HepG2 (cell line): Measurements from ENCODE around the gene PPP1R12B. TPM values are rescaled to one million over a fixed set of nuclear protein-coding genes. Genes with fewer than 3 reads are reported as not detected.

Experiments
- ATAC-seq: fragments of 200-7000 bp; cut with Tn5 transposase; 3 replicates; pipeline ENCODE4 v1.9.1; 2020; ENCODE audit warnings: mild to moderate bottlenecking, moderate library complexity
- BruUV-seq: library from RNA; stranded (reverse); fragments of 400-500 nt; replicated peaks from 2 replicates; lab custom pipeline; 2021; lab: Mats Ljungman, UMichigan
- CTCF ChIA-PET: fragments of 300-600 bp; formaldehyde crosslinking; extraction: SDS; loops from one replicate; lab custom pipeline; 2021; ENCODE audit warnings: low total read pairs, inconsistent platforms, low intra/inter-chr PET ratio; lab: Yijun Ruan, JAX
- POLR2A ChIA-PET: fragments of 350-600 bp; sonication (Branson Sonifier 250); formaldehyde crosslinking; loops from one replicate; lab custom pipeline; 2020; ENCODE audit warnings: antibody characterized with exemption, inconsistent platforms; lab: Yijun Ruan, JAX
- DNase-seq: peaks from one replicate; pipeline ENCODE4 v3.0.0-alpha.2; 2015; ENCODE audit warnings: low spot score
- FAIRE-seq: peaks from 3 replicates; lab custom pipeline; 2011; peaks lifted over from hg19 to GRCh38; lab: Jason Lieb, UNC
- H2AFZ ChIP-seq: one replicate; pipeline ENCODE4 v1.6.1; 2011; ENCODE audit warnings: low read length, inconsistent platforms
- H3K27ac ChIP-seq: fragments of 300-600 bp; 3 replicates; pipeline ENCODE4 v1.8.0; 2011; ENCODE audit warnings: mixed run types, mild to moderate bottlenecking, mixed read lengths, low read length, inconsistent platforms; ENCODE audit not compliant: insufficient read depth; ENCODE audit errors: extremely low read length
- H3K27me3 ChIP-seq, 2 experiments: fragments of 200-600 bp in 1 of 2; 2 replicates in 1 of 2; 3 replicates in 1 of 2; pipeline versions ENCODE4 v1.6.0 to v1.8.0; 2011; ENCODE audit warnings: low read length in 2 of 2, mild to moderate bottlenecking in 2 of 2, moderate library complexity in 2 of 2, inconsistent platforms in 1 of 2; ENCODE audit not compliant: insufficient read depth in 2 of 2, control insufficient read depth in 1 of 2
- H3K36me3 ChIP-seq, 2 experiments: fragments of 200-600 bp in 1 of 2; replicated peaks in 1 of 2; 2 replicates in 1 of 2; 3 replicates in 1 of 2; pipeline versions ENCODE4 v1.5.1 to v1.8.0; 2011; ENCODE audit warnings: low read length in 2 of 2, inconsistent platforms in 1 of 2; ENCODE audit not compliant: insufficient read depth in 2 of 2, control insufficient read depth in 1 of 2
- H3K4me1 ChIP-seq: 2 replicates; pipeline ENCODE4 v1.5.1; 2012; ENCODE audit warnings: low read length, inconsistent platforms; ENCODE audit not compliant: insufficient read depth
- H3K4me2 ChIP-seq: 2 replicates; pipeline ENCODE4 v1.6.0; 2011; ENCODE audit warnings: low read depth, low read length, inconsistent platforms
- H3K4me3 ChIP-seq, 3 experiments: fragments of 200-600 bp in 1 of 3; sonication (generic), shearing (Covaris generic) in 1 of 3; replicated peaks in 1 of 3; 2 replicates each; pipeline ENCODE4 v1.5.1; 2011 to 2016; ENCODE audit warnings: low read length in 3 of 3, inconsistent platforms in 2 of 3, low read depth in 2 of 3, mild to moderate bottlenecking in 2 of 3, control low read depth in 1 of 3, mixed read lengths in 1 of 3; ENCODE audit not compliant: insufficient read depth in 1 of 3
- H3K79me2 ChIP-seq: one replicate; pipeline ENCODE4 v1.6.1; 2011; ENCODE audit warnings: low read length, inconsistent platforms; ENCODE audit not compliant: insufficient read depth
- H3K9ac ChIP-seq: 2 replicates; pipeline ENCODE4 v1.6.0; 2011; ENCODE audit warnings: mild to moderate bottlenecking, low read depth, low read length, inconsistent platforms; ENCODE audit not compliant: insufficient read depth
- H3K9me3 ChIP-seq: 2 replicates; pipeline ENCODE4 v1.5.1; 2012; ENCODE audit warnings: mild to moderate bottlenecking, low read length
- H4K20me1 ChIP-seq: 2 replicates; pipeline ENCODE4 v1.6.0; 2011; ENCODE audit warnings: inconsistent platforms, mild to moderate bottlenecking, low read length, moderate library complexity; ENCODE audit not compliant: insufficient read depth
- ATF7 ChIP-seq, 2 experiments: fragments of 450-650 bp in 1 of 2; sonication (generic) in 1 of 2; formaldehyde crosslinking in 1 of 2; IDR thresholded peaks; 2 replicates each; pipeline versions ENCODE4 v1.4.0 to v1.6.1; 2016 to 2020; ENCODE audit warnings: antibody characterized with exemption in 1 of 2, mild to moderate bottlenecking in 1 of 2, missing genetic modification reagents in 1 of 2
- DPF2 ChIP-seq: sonication (generic); formaldehyde crosslinking; IDR thresholded peaks from 2 replicates; pipeline ENCODE4 v1.4.0; 2020; ENCODE audit warnings: mild to moderate bottlenecking, low read depth, missing genetic modification reagents, borderline replicate concordance
- KLF12 ChIP-seq: sonication (generic); formaldehyde crosslinking; IDR thresholded peaks from 2 replicates; pipeline ENCODE4 v1.4.0; 2020; ENCODE audit warnings: missing genetic modification reagents, borderline replicate concordance
- MYNN ChIP-seq: sonication (generic); formaldehyde crosslinking; IDR thresholded peaks from 2 replicates; pipeline ENCODE4 v1.4.0; 2020; ENCODE audit warnings: mild to moderate bottlenecking, low read depth, missing genetic modification reagents
- RFX3 ChIP-seq: IDR thresholded peaks from 2 replicates; pipeline ENCODE4 v1.6.1; 2016; ENCODE audit warnings: missing biosample characterization, missing genetic modification reagents
- SMAD1 ChIP-seq: sonication (generic); formaldehyde crosslinking; IDR thresholded peaks from 2 replicates; pipeline ENCODE4 v1.4.0; 2020; ENCODE audit warnings: missing genetic modification reagents, low read depth, mild to moderate bottlenecking, borderline replicate concordance
- SOX6 ChIP-seq, 2 experiments: fragments of 450-650 bp in 1 of 2; sonication (generic) in 1 of 2; formaldehyde crosslinking in 1 of 2; IDR thresholded peaks; 2 replicates each; pipeline versions ENCODE4 v1.4.0 to v1.6.1; 2017 to 2020; ENCODE audit warnings: antibody characterized with exemption in 1 of 2, mild to moderate bottlenecking in 1 of 2, missing genetic modification reagents in 1 of 2
- TCF7 ChIP-seq: sonication (generic); IDR thresholded peaks from 2 replicates; pipeline ENCODE4 v1.6.1; 2016; ENCODE audit warnings: antibody characterized with exemption, low read depth
- U2AF2 ChIP-seq: fragments of 200-400 bp; formaldehyde crosslinking; IDR thresholded peaks from 2 replicates; pipeline ENCODE4 v1.6.1; 2017; ENCODE audit warnings: low read depth, mild to moderate bottlenecking, low read length
- XRCC5 ChIP-seq: fragments of 200-400 bp; formaldehyde crosslinking; optimal IDR thresholded peaks from 2 replicates; pipeline ENCODE3; 2017; ENCODE audit warnings: mild to moderate bottlenecking, low read length
- ZNF260 ChIP-seq: sonication (generic); formaldehyde crosslinking; IDR thresholded peaks from 2 replicates; pipeline ENCODE4 v1.4.0; 2020; ENCODE audit warnings: missing genetic modification reagents, low read depth, mild to moderate bottlenecking, borderline replicate concordance
- ZNF331 ChIP-seq: sonication (generic); formaldehyde crosslinking; IDR thresholded peaks from 2 replicates; pipeline ENCODE4 v1.4.0; 2020; ENCODE audit warnings: missing genetic modification reagents
- ZNF354B ChIP-seq: sonication (generic); formaldehyde crosslinking; IDR thresholded peaks from 2 replicates; pipeline ENCODE4 v1.8.0; 2022; ENCODE audit warnings: mild to moderate bottlenecking, missing genetic modification reagents
- ZNF432 ChIP-seq: sonication (generic); formaldehyde crosslinking; IDR thresholded peaks from 2 replicates; pipeline ENCODE4 v1.5.0; 2020; ENCODE audit warnings: missing genetic modification reagents, mild to moderate bottlenecking, borderline replicate concordance
- ZSCAN31 ChIP-seq: sonication (generic); formaldehyde crosslinking; IDR thresholded peaks from 2 replicates; pipeline ENCODE4 v1.5.0; 2020; ENCODE audit warnings: low read depth, mild to moderate bottlenecking, missing genetic modification reagents
- WGBS: methylation state at CpG from one replicate; pipeline ENCODE4 v1.1.6; 2017; ENCODE audit warnings: low lambda C conversion rate; 5-methylcytosine and 5-hydroxymethylcytosine counted together
- in situ Hi-C: cut with HindIII; loops from 2 replicates; pipeline ENCODE4 v1.10.0; 2017; ENCODE audit warnings: low pct_unique_long_range_greater_than_20kb; ENCODE audit not compliant: extremely low pct_ligation_motif_present
- intact Hi-C: fragments of 100-400 bp; cut with micrococcal nuclease; formaldehyde crosslinking; loops from one replicate; pipeline ENCODE4 v1.10.0; 2022; ENCODE audit not compliant: unreplicated experiment
- polyA plus RNA-seq, 8 experiments: library from polyadenylated mRNA; depleted of rRNA in 3 of 8; stranded (reverse) in 7 of 8; unstranded in 1 of 8; fragments of >200 nt; fragmentation: Illumina TruSeq in 4 of 8; extraction: Trizol in 4 of 8; gene quantifications; 2 replicates each; pipeline versions ENCODE4 v1.2.1 to v1.2.3, GENCODE V29; 2011 to 2016; ENCODE audit warnings: low read depth in 4 of 8, missing spikeins in 1 of 8, mixed read lengths in 1 of 8; ENCODE audit not compliant: insufficient read depth in 1 of 8
- total RNA-seq, 5 experiments: library from RNA; depleted of rRNA; stranded (reverse); fragments of >200 nt; fragmentation: Illumina TruSeq; extraction: Trizol; gene quantifications; 2 replicates each; pipeline ENCODE4 v1.2.3, GENCODE V29; 2016; ENCODE audit warnings: low read depth in 1 of 5
- TF ChIP-seq, protein P1 (sequence below): fragments of 450-650 bp; IDR thresholded peaks from 2 replicates; pipeline ENCODE4 v1.6.1; 2017
- TF ChIP-seq, protein P2 (sequence below): sonication (generic); formaldehyde crosslinking; IDR thresholded peaks from 2 replicates; pipeline ENCODE4 v1.4.0; 2020; ENCODE audit warnings: missing genetic modification reagents, mild to moderate bottlenecking, borderline replicate concordance

Gene PPP1R12B
- total and polyA plus RNA-seq, 2 of the 13 experiments (the other 11 are each of a cell fraction or from before 2014, with no cell fraction given) = 12.0 to 13.6 TPM

DNA sequence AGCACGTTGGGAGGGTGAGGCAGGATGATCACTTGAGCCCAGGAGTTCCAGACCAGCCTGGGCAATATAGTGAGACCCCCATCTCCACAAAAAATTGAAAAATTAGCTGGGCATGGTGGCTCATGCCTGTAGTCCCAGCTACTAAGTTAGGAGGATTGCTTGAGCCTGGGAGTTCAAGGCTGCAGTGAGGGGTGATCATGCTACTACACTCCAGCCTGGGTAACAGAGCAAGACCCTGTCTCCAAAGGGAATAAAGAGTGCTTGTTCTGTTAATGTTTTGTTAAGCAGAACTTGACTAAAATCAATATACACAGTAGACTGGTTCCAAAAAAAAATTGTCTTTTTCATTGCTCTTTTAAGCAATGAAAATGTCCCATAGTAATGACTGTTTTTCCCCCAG is 215.3 kb downstream of the PPP1R12B start:
- Histone ChIP-seq H4K20me1 (no peaks in the 10 kb centered on the region), H3K9ac (no peak overlapping the region), H3K27me3 (no peaks in the 10 kb centered on the region), H3K4me3 (no peak overlapping the region), H3K9me3 (no peaks in the 10 kb centered on the region), H3K79me2 (no peaks in the 10 kb centered on the region), H3K4me2 (no peak overlapping the region), H3K36me3 (peaks cover 2 to 28% of the 10 kb centered on the region in 2 experiments; a peak in 3 of 5 replicates), H2AFZ (no peak overlapping the region), H3K27ac (no peak overlapping the region), H3K4me1 (no peaks in the 10 kb centered on the region)
- DNase-seq = no peak
- no peak for TF ChIP-seq ZNF260 (CRISPR knock-in tag)
- no peak for TF ChIP-seq U2AF2
- no peak for TF ChIP-seq DPF2 (CRISPR knock-in tag)
- no peak for FAIRE-seq
- 100% methylated on average over 1 of the region's 1 CpG for WGBS
- intact Hi-C loops = no loop called here
- in situ Hi-C loops = no loop called here
- no TSS peak for BruUV-seq
- ATAC-seq = no peak
- POLR2A ChIA-PET = no interaction called here
- CTCF ChIA-PET = no interaction called here

DNA sequence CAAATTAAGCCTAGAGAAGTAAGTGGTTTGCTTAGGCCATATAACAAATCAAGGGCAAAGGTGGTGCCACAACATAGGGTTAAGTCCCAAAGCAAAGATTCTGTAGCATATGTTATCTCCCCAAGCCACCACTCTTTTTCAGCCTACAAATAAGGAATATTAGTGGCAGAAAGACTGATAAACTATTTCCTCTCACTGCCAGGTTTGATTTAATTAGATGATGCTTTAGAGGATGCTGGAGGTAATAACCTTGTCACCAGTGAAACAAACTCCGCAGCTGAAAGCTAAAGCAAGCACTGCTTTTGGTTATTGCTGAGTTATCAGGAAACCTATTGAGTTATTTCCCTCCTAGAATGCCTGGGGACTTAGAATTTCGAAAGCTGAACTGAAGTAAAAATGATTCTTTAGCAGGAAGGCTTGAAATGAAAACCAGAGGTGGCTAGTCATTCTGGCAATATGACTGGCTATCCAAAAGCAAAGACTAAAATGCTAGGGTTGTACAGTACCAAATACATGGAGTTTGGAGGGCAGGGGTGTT is 216.5 kb downstream of the PPP1R12B start:
- Histone ChIP-seq H3K4me1 (no peaks in the 10 kb centered on the region), H3K27ac (no peak overlapping the region), H3K79me2 (no peaks in the 10 kb centered on the region), H3K4me2 (no peak overlapping the region), H3K4me3 (no peak overlapping the region), H4K20me1 (no peaks in the 10 kb centered on the region), H3K9ac (no peak overlapping the region), H2AFZ (no peak overlapping the region), H3K27me3 (no peaks in the 10 kb centered on the region), H3K36me3 (peaks cover 2 to 35% of the 10 kb centered on the region in 2 experiments; a peak in 3 of 5 replicates), H3K9me3 (no peaks in the 10 kb centered on the region)
- no peak for DNase-seq
- no peak for FAIRE-seq
- TF ChIP-seq XRCC5 = no peak
- TF ChIP-seq, protein P1, sequence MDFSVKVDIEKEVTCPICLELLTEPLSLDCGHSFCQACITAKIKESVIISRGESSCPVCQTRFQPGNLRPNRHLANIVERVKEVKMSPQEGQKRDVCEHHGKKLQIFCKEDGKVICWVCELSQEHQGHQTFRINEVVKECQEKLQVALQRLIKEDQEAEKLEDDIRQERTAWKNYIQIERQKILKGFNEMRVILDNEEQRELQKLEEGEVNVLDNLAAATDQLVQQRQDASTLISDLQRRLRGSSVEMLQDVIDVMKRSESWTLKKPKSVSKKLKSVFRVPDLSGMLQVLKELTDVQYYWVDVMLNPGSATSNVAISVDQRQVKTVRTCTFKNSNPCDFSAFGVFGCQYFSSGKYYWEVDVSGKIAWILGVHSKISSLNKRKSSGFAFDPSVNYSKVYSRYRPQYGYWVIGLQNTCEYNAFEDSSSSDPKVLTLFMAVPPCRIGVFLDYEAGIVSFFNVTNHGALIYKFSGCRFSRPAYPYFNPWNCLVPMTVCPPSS = no peak
- no peak for TF ChIP-seq ZNF354B (CRISPR knock-in tag)
- TF ChIP-seq MYNN (CRISPR knock-in tag) = no peak
- no peak for TF ChIP-seq RFX3 (CRISPR knock-in tag)
- no peak for TF ChIP-seq ZNF331
- TF ChIP-seq ZSCAN31 (CRISPR knock-in tag) = no peak
- TF ChIP-seq KLF12 (CRISPR knock-in tag) = no peak
- no peak for TF ChIP-seq SOX6 (IDR thresholded peaks at IDR 0.05)
- no peak for TF ChIP-seq SOX6 (CRISPR knock-in tag; IDR thresholded peaks at IDR 0.05)
- TF ChIP-seq, protein P2, sequence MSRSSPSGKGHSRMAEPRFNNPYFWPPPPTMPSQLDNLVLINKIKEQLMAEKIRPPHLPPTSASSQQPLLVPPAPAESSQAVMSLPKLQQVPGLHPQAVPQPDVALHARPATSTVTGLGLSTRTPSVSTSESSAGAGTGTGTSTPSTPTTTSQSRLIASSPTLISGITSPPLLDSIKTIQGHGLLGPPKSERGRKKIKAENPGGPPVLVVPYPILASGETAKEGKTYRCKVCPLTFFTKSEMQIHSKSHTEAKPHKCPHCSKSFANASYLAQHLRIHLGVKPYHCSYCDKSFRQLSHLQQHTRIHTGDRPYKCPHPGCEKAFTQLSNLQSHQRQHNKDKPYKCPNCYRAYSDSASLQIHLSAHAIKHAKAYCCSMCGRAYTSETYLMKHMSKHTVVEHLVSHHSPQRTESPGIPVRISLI (CRISPR knock-in tag) = no peak
- TF ChIP-seq ATF7 (IDR thresholded peaks at IDR 0.05) = no peak
- TF ChIP-seq ATF7 (CRISPR knock-in tag; IDR thresholded peaks at IDR 0.05) = no peak
- TF ChIP-seq ZNF432 (CRISPR knock-in tag) = no peak
- no peak for TF ChIP-seq SMAD1 (CRISPR knock-in tag)
- TF ChIP-seq TCF7 = no peak
- in situ Hi-C loops = no loop called here
- intact Hi-C loops = no loop called here
- no peak for ATAC-seq
- no TSS peak for BruUV-seq
- CTCF ChIA-PET = no interaction called here
- POLR2A ChIA-PET = no interaction called here
- 95% methylated on average over 2 of the region's 2 CpGs for WGBS
